Thoracic aorta (tissue), 2 donors: ENCODE measurements around the gene XG. TPM values are rescaled to one million over a fixed set of nuclear protein-coding genes. Genes with fewer than 3 reads are reported as not detected.
"Not testable (repeated sequence)": the region's sequence is repeated elsewhere in the genome, so short reads cannot be mapped to it uniquely, and the experiment has no call there.

Experiments
- ATAC-seq: fragments of 150-250 bp; one replicate; pipeline ENCODE4 v1.8.0; 2017; ENCODE audit warnings: low read depth; ENCODE audit not compliant: insufficient number of reproducible peaks, low FRiP score
- DNase-seq: peaks from one replicate; pipeline ENCODE4 v3.0.0-alpha.2; 2020; ENCODE audit warnings: low spot score
- H3K27ac ChIP-seq, 2 donors: fragments of 200-600 bp; sonication (generic); 1 replicate in 1 of 2; 2 replicates in 1 of 2; pipeline ENCODE4 v1.5.1; 2016; ENCODE audit warnings: mild to moderate bottlenecking in 2 of 2, moderate library complexity in 2 of 2
- H3K27me3 ChIP-seq: fragments of 200-600 bp; sonication (generic); replicated peaks from 2 replicates; pipeline ENCODE4 v1.6.0; 2016; ENCODE audit warnings: mild to moderate bottlenecking; ENCODE audit not compliant: insufficient read depth
- H3K36me3 ChIP-seq: fragments of 200-600 bp; sonication (generic); one replicate; pipeline ENCODE4 v1.5.1; 2016
- H3K4me1 ChIP-seq, 2 donors: fragments of 200-600 bp; sonication (generic); 1 replicate in 1 of 2; 2 replicates in 1 of 2; pipeline versions ENCODE4 v1.5.1 to v1.6.0; 2016; ENCODE audit warnings: low read depth in 2 of 2, mild to moderate bottlenecking in 1 of 2; ENCODE audit not compliant: control insufficient read depth in 1 of 2
- H3K4me3 ChIP-seq: fragments of 200-600 bp; sonication (generic); 2 replicates; pipeline ENCODE4 v1.5.1; 2016; ENCODE audit warnings: mild to moderate bottlenecking
- H3K9me3 ChIP-seq: fragments of 200-600 bp; sonication (generic); 2 replicates; pipeline ENCODE4 v1.5.1; 2016
- total RNA-seq, 2 donors: library from RNA; depleted of rRNA; stranded (reverse); fragments of >200 nt; gene quantifications; one replicate each; pipeline versions ENCODE4 v1.1.0 to v1.2.3, GENCODE V29; 2016
- TF ChIP-seq, protein P1 (sequence below): fragments of 200-600 bp; sonication (generic); IDR thresholded peaks from one replicate; pipeline ENCODE4 v1.5.1; 2019; ENCODE audit warnings: antibody characterized with exemption

The XG gene, protein sequence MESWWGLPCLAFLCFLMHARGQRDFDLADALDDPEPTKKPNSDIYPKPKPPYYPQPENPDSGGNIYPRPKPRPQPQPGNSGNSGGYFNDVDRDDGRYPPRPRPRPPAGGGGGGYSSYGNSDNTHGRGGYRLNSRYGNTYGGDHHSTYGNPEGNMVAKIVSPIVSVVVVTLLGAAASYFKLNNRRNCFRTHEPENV
- 10 to 100 TPM; 18.1 to 29.6 TPM for total RNA-seq

DNA sequence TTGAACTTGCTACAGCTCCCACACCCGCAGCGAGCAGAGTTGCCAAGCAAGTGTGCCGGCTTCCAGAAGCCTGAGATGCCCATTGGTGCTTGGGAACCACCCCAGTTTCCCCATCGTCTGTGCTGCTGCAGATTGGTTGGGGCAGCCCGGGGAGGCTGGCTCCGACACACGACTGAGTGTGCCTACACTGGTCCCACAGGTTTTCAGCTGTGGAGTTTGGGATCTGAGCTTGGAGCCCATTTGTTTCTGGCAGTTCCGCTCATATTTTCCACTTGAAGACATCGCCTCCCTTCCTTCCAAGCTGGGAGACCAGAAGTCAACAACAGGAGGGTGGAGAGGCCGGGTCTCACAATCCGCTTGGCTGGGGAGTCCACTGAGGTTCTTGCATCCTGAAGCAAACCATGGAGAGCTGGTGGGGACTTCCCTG, at the start of gene XG:
TSS of gene XG (plus strand) at position 167 of the 427 bp plus-strand sequence. CDS start at position 402, 235 bp downstream.
- H3K4me1 ChIP-seq, DNase-seq, H3K9me3 ChIP-seq, H3K36me3 ChIP-seq, H3K27me3 ChIP-seq: not testable (repeated sequence)
- Histone ChIP-seq H3K27ac (peak within 1 kb of the TSS in 1 of 2 donors; percentile 40), H3K4me3 (peak within 1 kb of the TSS; percentile 39)
- ATAC-seq = peak; percentile 9

GRCh38 chrX:2703991-2704369, 47.9 kb upstream of the XG start:
- H3K4me3 ChIP-seq = no peak overlapping the region
- DNase-seq = no peak
- peaks cover 4% of the 10 kb centered on the region for H3K36me3 ChIP-seq
- ATAC-seq = no peak
- H3K27ac ChIP-seq = no peak overlapping the region
- H3K27me3 ChIP-seq = no peaks in the 10 kb centered on the region
- H3K4me1 ChIP-seq = peaks cover 50 to 75% of the 10 kb centered on the region in 2 donors
- H3K9me3 ChIP-seq = no peaks in the 10 kb centered on the region
- TF ChIP-seq, protein P1, sequence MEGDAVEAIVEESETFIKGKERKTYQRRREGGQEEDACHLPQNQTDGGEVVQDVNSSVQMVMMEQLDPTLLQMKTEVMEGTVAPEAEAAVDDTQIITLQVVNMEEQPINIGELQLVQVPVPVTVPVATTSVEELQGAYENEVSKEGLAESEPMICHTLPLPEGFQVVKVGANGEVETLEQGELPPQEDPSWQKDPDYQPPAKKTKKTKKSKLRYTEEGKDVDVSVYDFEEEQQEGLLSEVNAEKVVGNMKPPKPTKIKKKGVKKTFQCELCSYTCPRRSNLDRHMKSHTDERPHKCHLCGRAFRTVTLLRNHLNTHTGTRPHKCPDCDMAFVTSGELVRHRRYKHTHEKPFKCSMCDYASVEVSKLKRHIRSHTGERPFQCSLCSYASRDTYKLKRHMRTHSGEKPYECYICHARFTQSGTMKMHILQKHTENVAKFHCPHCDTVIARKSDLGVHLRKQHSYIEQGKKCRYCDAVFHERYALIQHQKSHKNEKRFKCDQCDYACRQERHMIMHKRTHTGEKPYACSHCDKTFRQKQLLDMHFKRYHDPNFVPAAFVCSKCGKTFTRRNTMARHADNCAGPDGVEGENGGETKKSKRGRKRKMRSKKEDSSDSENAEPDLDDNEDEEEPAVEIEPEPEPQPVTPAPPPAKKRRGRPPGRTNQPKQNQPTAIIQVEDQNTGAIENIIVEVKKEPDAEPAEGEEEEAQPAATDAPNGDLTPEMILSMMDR = peak; percentile 17

DNA sequence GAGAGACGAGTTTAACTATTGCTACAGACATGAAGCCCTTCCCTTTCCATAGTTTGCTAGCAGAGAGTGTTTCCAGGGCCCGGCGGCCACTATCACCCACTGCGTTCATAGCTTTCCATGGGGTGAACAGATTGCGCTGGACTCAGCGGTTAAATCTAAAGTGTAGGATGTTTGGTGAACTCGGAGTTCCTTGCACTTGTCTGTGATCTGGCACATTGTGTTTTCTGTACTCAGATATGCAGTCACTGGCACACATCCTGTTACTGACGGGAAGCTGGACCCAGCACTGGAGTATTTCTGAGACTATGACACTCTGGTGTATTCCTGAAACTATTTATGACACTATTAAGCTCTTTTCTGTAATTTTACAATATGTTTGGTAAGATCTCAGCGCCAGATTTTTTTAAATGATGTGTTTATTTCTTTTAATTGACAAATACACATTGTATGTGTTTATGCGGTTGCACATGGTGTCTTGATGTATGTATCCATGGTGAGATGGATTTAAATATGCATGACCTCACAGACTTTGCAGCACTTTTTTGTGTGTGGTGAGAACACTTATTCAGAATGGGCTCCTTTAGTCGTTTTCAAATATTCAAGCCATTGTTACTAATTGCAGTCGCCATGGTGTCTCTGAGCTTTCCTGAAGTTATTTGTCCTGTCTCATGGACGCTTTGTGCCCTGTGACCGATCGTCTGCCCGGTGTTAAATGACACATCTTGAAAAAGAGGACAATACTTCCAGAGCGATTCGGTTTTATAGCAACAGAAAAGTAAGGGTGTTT, 46.6 kb upstream of the XG start:
- peak overlapping the region; percentile 6 for H3K4me3 ChIP-seq
- peaks cover 4% of the 10 kb centered on the region for H3K36me3 ChIP-seq
- H3K4me1 ChIP-seq = peaks cover 60 to 83% of the 10 kb centered on the region in 2 donors
- TF ChIP-seq, protein P1 = no peak
- DNase-seq = peak; percentile 40
- no peak for ATAC-seq
- no peaks in the 10 kb centered on the region for H3K9me3 ChIP-seq
- no peaks in the 10 kb centered on the region for H3K27me3 ChIP-seq
- peak overlapping the region in 1 of 2 donors; percentile 14 for H3K27ac ChIP-seq

DNA sequence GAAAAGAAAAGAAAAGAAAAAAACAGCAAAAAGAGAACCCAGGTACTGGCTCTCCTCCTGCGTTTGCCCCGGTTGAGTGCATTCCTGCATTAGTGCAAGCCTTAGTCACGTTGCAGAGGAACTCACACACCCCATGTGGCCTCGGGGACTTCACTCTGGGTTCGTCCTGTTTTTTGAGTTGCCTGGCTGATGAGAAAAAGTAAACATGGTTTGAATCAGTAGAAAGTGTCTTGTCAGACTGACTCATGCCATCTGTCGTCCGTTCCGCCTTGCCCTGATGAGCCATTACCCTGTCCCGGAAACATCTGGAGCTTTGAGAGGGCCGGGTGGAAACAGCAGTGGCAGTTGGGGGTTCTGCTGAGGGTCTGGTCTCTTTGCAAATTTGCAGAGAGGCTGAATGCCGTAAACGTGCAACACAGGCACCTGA, 44.5 kb upstream of the XG start:
- ATAC-seq (no peak), DNase-seq (peak; percentile 33)
- Histone ChIP-seq H3K36me3 (no peaks in the 10 kb centered on the region), H3K27me3 (no peaks in the 10 kb centered on the region), H3K4me1 (peaks cover 61 to 82% of the 10 kb centered on the region in 2 donors), H3K4me3 (peak overlapping the region; percentile 18), H3K9me3 (no peaks in the 10 kb centered on the region), H3K27ac (no peak overlapping the region)
- TF ChIP-seq, protein P1 = no peak

DNA sequence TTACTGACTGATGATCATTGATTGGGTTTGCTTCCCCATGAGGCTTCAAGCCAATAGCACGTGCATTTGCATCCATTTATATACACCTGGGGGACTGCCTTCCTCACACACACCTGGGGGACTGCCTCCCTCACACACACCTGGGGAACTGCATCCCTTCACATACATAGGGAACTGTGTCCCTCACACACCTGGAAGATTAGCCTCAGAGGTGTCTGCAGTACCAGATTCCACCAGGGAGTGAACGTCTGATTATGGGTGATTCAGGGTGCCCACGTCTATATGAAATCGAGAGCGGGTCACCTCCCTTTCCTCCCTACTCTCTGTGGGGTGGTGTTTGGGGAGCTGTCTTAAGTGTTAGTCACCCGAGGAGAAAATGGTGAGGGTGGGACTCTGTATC, 43.8 kb upstream of the XG start:
- ATAC-seq (no peak), DNase-seq (no peak)
- Histone ChIP-seq H3K4me1 (peaks cover 54 to 75% of the 10 kb centered on the region in 2 donors), H3K9me3 (no peaks in the 10 kb centered on the region), H3K27me3 (no peaks in the 10 kb centered on the region), H3K27ac (no peak overlapping the region), H3K4me3 (no peak overlapping the region), H3K36me3 (no peaks in the 10 kb centered on the region)
- TF ChIP-seq, protein P1 = no peak
